Ishikawa (cell line): ENCODE results near the gene RIC8B.

Source experiments
- CEBPB ChIP-seq: IDR thresholded peaks from 2 replicates; pipeline ENCODE4 v1.6.1; 2012
- CREB1 ChIP-seq: IDR thresholded peaks from 2 replicates; pipeline ENCODE4 v1.6.1; 2012; ENCODE audit warnings: low read depth
- EGR1 ChIP-seq: IDR thresholded peaks from 2 replicates; pipeline ENCODE4 v1.6.1; 2012
- EP300 ChIP-seq: IDR thresholded peaks from 2 replicates; pipeline ENCODE4 v1.6.1; 2012; ENCODE audit warnings: borderline replicate concordance
- FOXM1 ChIP-seq: IDR thresholded peaks from 2 replicates; pipeline ENCODE4 v1.6.1; 2012; ENCODE audit warnings: low read depth, borderline replicate concordance
- MAX ChIP-seq: IDR thresholded peaks from 2 replicates; pipeline ENCODE4 v1.6.1; 2012
- NFIC ChIP-seq: IDR thresholded peaks from 2 replicates; pipeline ENCODE4 v1.6.1; 2012
- RAD21 ChIP-seq: IDR thresholded peaks from 2 replicates; pipeline ENCODE4 v1.6.1; 2012; ENCODE audit warnings: low read depth
- REST ChIP-seq: IDR thresholded peaks from 2 replicates; pipeline ENCODE4 v1.6.1; 2012; ENCODE audit warnings: low read depth, mild to moderate bottlenecking
- TAF1 ChIP-seq: IDR thresholded peaks from 2 replicates; pipeline ENCODE4 v1.6.1; 2012; ENCODE audit warnings: low read depth, mild to moderate bottlenecking
- TCF12 ChIP-seq: IDR thresholded peaks from 2 replicates; pipeline ENCODE4 v1.6.1; 2012; ENCODE audit warnings: low read depth
- TEAD4 ChIP-seq: IDR thresholded peaks from 2 replicates; pipeline ENCODE4 v1.6.1; 2012
- USF1 ChIP-seq: IDR thresholded peaks from 2 replicates; pipeline ENCODE4 v1.6.1; 2012
- YY1 ChIP-seq: IDR thresholded peaks from 2 replicates; pipeline ENCODE4 v1.6.1; 2012; ENCODE audit warnings: low read depth
- ZBTB7A ChIP-seq: IDR thresholded peaks from 2 replicates; pipeline ENCODE4 v1.6.1; 2012; ENCODE audit warnings: low read depth

RIC8B gene

GRCh38 chr12:106867651-106868050 is 93.2 kb downstream of the RIC8B start:
- TF ChIP-seq NFIC (no peak), FOXM1 (no peak), TCF12 (no peak), REST (no peak), EGR1 (no peak)

GRCh38 chr12:106868982-106869700 is 94.7 kb downstream of the RIC8B start:
- no peak for TF ChIP-seq CREB1
- 0 out of 2 replicates have a peak, but pooled peaks have one; percentile 37 for TF ChIP-seq CEBPB

- no peak for TF ChIP-seq FOXM1
- TF ChIP-seq USF1: no peak
- no peak for TF ChIP-seq CEBPB
- no peak for TF ChIP-seq MAX
- TF ChIP-seq TCF12: no peak
- TF ChIP-seq EP300: no peak
- TF ChIP-seq TEAD4: no peak
- TF ChIP-seq EGR1: no peak
- no peak for TF ChIP-seq CREB1
- no peak for TF ChIP-seq ZBTB7A
- TF ChIP-seq TAF1: no peak
- TF ChIP-seq NFIC: no peak
- TF ChIP-seq REST: no peak
- no peak for TF ChIP-seq RAD21
- no peak for TF ChIP-seq YY1
Measured at GRCh38 chr12:106870116-106870515, 95.6 kb downstream of the RIC8B start.

- TF ChIP-seq CEBPB (no peak), EP300 (no peak), REST (no peak), TEAD4 (no peak), TCF12 (no peak), RAD21 (no peak), MAX (no peak)
Measured at GRCh38 chr12:106871477-106871876, 97.0 kb downstream of the RIC8B start.

- TF ChIP-seq TCF12 (no peak), NFIC (no peak), EP300 (no peak)
Measured at GRCh38 chr12:106873983-106874382, 99.5 kb downstream of the RIC8B start.

GRCh38 chr12:106878804-106879203 is 104.3 kb downstream of the RIC8B start:
- TF ChIP-seq ZBTB7A (no peak), RAD21 (no peak), YY1 (no peak), CEBPB (no peak), FOXM1 (no peak), TEAD4 (no peak), TCF12 (no peak), CREB1 (no peak), MAX (no peak), REST (no peak), EP300 (no peak), TAF1 (no peak), USF1 (no peak)
